ENCODE measurements around the gene LAYN.

The LAYN gene

GRCh38 chr11:111589886-111590499 lies 49.5 kb downstream of the LAYN start:
- DNase-seq (ENCODE audit: extremely low read depth in 1 of 2, low read depth in 1 of 2), result no peak

GRCh38 chr11:111591187-111591960 lies 50.9 kb downstream of the LAYN start:
- no peak for DNase-seq (ENCODE audit: extremely low read depth in 1 of 2, low read depth in 1 of 2)

- DNase-seq (ENCODE audit: extremely low read depth in 1 of 2, low read depth in 1 of 2), result no peak
These were observed 52.0 kb downstream of the LAYN start for GRCh38 chr11:111592491-111592890.

- no peak for DNase-seq (ENCODE audit: extremely low read depth in 1 of 2, low read depth in 1 of 2)
These were observed 55.8 kb downstream of the LAYN start for GRCh38 chr11:111596319-111596718.

GRCh38 chr11:111598148-111598547 lies 57.6 kb downstream of the LAYN start:
- no peak for DNase-seq (ENCODE audit: extremely low read depth in 1 of 2, low read depth in 1 of 2)

- DNase-seq (ENCODE audit: extremely low read depth in 1 of 2, low read depth in 1 of 2), result no peak
These were observed 58.0 kb downstream of the LAYN start for GRCh38 chr11:111598559-111598958.

- no peak for DNase-seq (ENCODE audit: extremely low read depth in 1 of 2, low read depth in 1 of 2)
These were observed 61.1 kb downstream of the LAYN start for GRCh38 chr11:111601636-111601978.

- DNase-seq (ENCODE audit: extremely low read depth in 1 of 2, low read depth in 1 of 2), result peak; percentile 72 to 76
These were observed 61.7 kb downstream of the LAYN start, which contains the start of gene SIK2 for GRCh38 chr11:111601979-111602864. Gene SIK2, plus strand, starts transcription at chr11:111602449. Its CDS starts 115 bp downstream, at chr11:111602564.

- no peak for DNase-seq (ENCODE audit: extremely low read depth in 1 of 2, low read depth in 1 of 2)
These were observed 62.5 kb downstream of the LAYN start for GRCh38 chr11:111602865-111603610.

- DNase-seq (ENCODE audit: extremely low read depth in 1 of 2, low read depth in 1 of 2), result no peak
These were observed 63.2 kb downstream of the LAYN start for GRCh38 chr11:111603611-111604130.

- DNase-seq (ENCODE audit: extremely low read depth in 1 of 2, low read depth in 1 of 2), result no peak
These were observed 64.0 kb downstream of the LAYN start for GRCh38 chr11:111604392-111605009.

GRCh38 chr11:111605681-111606080 lies 65.2 kb downstream of the LAYN start:
- no peak for DNase-seq (ENCODE audit: extremely low read depth in 1 of 2, low read depth in 1 of 2)

- DNase-seq (ENCODE audit: extremely low read depth in 1 of 2, low read depth in 1 of 2), result no peak
These were observed 66.5 kb downstream of the LAYN start for GRCh38 chr11:111606986-111607385.

- DNase-seq (ENCODE audit: extremely low read depth in 1 of 2, low read depth in 1 of 2), result no peak
These were observed 67.2 kb downstream of the LAYN start for GRCh38 chr11:111607751-111608150.

Data from activated CD8-positive, alpha-beta memory T cell treated with anti-CD3 and anti-CD28 coated beads for 1 hour (primary cell).